GM21526 (cell line): ENCODE results near the gene ATG13.
"Not testable (repeated sequence)": the region's sequence is repeated elsewhere in the genome, so short reads cannot be mapped to it uniquely, and the experiment has no call there.

Experiments
- ATAC-seq: cut with Tn5 transposase; IDR thresholded peaks from one replicate; pipeline ENCODE4 v1.9.1; 2021; ENCODE audit warnings: moderate library complexity; ENCODE audit not compliant: unreplicated experiment, low FRiP score

ATG13 gene

DNA sequence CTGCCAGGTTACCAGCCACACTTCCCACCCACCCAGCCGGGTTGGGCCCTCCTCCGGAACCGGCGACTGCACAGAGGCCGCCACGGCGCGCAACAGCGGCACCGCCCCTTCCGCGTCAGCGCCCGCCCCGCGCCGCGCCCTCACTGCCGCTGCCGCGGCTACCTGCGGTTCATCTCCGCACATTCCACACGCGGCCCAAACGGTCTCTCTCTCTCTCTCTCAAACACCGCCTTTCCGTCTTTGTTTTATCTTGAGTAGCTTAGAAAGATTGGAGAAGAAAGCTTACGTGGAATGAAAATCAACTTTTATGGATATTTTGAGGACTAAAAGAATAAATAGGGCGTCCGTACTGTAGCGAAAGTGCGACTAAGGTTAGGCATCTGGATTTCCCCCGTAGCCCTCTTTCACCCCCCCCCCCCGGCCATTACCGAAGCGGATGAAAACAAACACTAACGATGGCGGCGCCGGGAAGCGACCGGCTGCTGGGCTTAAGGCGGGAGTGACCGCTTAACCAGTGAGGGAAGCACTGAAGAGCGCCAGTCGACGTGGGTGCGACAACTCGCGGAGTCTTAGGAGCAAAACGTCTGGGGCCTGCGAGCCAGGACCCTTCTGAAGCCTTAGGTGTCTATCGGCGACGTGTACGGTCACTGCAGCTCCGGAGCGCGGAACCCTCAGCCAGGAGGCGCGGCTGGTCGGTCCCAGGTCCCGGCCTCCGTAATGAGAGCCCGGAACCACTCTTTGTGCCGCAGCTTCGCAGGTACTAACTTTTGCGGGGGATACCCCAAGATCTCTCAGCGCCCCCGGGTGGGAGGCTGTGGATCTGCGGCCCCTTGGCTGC lies at the start of gene ATG13, which contains the start of gene HARBI1:
Gene ATG13 (plus strand): TSS at position 420 of the 838 bp plus-strand sequence. CDS start 26,739 bp downstream, outside the sequence.
Gene HARBI1 (minus strand): TSS at position 94 of the 838 bp plus-strand sequence. CDS start 990 bp downstream, outside the sequence.
- ATAC-seq, result peak; percentile 90

- no peak for ATAC-seq
Measured at GRCh38 chr11:46570790-46571398, 46.5 kb upstream of the ATG13 start.

DNA sequence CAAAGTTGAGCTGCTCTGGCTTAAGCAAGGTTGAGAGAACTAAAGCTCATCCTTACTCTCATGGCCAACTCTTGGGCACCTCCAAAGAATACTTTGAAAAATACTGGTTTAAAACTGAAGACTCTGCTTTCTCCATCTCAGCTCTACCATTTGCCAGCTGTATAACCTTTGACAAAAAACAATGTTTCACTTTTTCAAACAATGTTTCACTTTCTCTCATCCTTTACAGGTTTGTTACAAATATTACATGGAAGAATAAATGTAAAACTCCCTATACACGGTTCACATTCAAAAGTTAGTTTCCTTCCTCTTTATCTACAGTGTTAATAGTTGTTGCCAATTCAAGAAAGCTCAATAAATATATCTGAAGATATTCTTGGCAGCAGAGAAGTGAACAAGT lies 42.7 kb upstream of the ATG13 start:
- ATAC-seq, result no peak

DNA sequence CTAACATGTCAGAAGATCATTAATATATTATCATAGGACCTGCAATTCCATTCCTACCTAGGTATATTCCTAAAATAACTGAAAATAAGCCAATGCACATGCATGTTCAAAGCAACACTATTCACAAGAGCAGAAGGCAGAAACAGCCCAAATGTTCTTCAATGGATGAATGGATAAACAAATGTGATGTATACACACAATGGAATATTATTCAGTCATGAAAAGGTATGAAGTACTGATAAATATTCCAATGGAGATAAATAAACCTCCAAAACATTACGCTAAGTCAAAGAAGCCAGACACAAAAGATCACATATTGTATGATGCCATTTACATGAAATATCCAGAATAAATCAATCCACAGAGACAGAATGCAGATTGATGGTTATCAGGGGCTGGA lies 40.3 kb upstream of the ATG13 start:
- no peak for ATAC-seq

DNA sequence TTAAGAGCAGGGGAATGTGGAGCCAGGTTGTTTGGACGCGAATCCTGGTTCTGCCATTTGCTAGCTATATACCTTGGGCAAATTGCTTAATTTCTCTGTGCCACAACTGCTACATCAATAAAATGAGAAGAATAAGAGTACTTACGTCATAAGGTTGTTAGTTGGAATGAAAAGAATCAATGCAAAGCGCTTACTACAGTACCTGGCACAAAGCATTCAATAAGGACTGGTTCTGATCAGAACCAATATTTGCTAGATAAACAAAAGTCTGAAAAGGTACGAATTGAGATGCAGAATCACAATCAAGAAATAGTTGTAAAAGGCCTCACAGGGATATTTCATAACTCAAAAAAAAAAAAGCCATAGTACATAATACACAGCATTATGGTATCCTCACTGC lies 34.8 kb upstream of the ATG13 start:
- ATAC-seq, result no peak

GRCh38 chr11:46583513-46583912 lies 33.8 kb upstream of the ATG13 start:
- ATAC-seq, result not testable (repeated sequence)

GRCh38 chr11:46588131-46588530 lies 29.2 kb upstream of the ATG13 start:
- no peak for ATAC-seq

DNA sequence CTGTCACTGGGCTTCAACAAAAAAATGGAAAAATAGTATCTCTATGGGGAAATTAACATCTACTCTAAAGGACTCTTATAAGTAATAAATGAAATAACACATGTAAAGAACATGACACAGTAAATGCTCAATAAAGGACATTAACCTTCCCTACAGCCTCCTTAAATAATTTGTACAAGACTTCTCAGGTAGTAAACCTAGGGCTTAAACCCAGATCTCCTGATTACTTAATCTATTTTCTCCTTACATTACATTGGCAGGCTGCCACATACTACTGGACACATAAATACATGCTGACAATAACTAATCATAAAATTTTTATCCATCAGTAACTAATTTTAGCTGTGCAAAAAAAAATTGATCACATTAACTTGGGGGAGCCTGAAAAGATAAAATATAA lies 28.4 kb upstream of the ATG13 start:
- no peak for ATAC-seq

GRCh38 chr11:46590740-46591605 lies 26.4 kb upstream of the ATG13 start:
- no peak for ATAC-seq

DNA sequence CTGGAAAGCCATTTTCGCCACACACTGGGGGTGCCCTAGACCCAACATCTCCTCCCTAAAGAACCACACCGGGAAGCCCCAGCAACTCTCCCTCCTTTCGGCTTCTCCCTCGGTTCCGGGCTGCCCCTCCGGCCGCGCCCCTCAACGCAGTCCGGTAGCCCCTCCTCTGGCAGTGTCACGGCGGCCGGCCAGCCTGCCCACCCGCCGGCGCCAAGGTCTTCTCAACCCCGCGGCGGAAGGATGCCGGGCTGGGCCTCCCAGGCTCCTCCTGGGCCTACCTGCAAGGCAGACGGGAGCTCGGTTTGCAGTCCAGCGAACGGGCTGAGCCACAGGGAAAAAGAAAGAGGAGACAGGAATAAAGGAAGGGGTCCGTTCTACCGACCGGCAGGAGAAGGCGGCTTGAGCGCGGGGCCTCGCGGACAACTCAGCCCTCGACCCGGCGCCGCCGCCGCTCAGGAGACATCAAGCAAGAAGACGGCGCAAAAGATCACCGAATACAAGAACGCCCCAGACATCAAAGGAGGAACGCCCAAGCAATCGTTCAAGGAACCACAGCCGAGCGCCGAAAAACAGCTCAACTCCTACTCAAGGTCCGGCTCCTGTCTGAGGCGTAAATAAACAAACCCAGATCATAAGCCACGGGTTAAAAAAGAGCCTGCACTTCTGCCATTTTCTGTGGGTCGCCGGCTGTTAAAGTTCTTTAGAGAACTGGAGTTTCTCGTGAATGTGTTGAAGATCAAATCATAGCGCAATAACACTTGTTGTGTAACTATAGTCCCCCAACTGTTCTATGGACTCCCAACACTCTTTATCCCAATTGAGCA lies 23.6 kb upstream of the ATG13 start, which contains the start of gene AMBRA1:
Gene AMBRA1 (minus strand): TSS at position 474 of the 824 bp plus-strand sequence. CDS start 45,643 bp downstream, outside the sequence.
- peak; percentile 80 for ATAC-seq

DNA sequence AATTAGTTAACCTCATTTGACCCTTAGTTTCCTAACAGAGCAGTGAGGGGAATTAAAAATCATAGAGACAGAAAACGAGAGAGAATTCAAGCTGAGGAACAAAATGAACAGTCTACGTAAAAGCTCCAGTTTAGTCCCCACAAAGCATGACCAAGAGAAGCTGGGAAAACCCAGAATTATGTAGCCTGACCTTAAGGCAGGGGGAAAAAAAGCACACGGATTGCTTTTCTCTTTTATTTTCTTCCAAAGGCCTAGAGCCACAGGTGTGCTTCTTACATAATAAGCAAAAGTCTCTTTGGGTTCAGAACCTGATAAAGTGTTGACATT lies 23.0 kb upstream of the ATG13 start:
- ATAC-seq, result no peak

GRCh38 chr11:46594785-46595184 lies 22.6 kb upstream of the ATG13 start:
- no peak for ATAC-seq

DNA sequence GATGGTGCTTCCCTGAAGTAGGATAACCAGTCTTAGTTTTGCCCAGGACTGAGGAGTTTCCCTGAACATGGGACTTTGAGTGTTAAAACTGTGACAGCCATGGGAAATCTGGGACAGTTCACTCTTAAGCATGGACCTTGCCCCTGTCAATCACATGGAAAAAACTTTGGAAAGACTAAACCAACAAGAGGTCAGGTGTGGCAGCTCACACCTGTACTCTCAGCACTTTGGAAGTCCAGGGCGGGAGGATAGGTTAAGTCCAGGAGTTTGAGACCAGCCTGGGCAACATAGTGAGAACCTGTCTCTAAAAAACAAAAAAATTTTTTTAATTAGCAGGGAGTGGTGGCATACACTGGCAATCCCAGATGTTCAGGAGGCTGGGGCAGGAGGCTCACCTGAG lies 20.2 kb upstream of the ATG13 start:
- ATAC-seq, result no peak

- ATAC-seq, result no peak
Measured at GRCh38 chr11:46597609-46598219, 19.6 kb upstream of the ATG13 start.

GRCh38 chr11:46599340-46600193 lies 17.8 kb upstream of the ATG13 start:
- ATAC-seq, result no peak

DNA sequence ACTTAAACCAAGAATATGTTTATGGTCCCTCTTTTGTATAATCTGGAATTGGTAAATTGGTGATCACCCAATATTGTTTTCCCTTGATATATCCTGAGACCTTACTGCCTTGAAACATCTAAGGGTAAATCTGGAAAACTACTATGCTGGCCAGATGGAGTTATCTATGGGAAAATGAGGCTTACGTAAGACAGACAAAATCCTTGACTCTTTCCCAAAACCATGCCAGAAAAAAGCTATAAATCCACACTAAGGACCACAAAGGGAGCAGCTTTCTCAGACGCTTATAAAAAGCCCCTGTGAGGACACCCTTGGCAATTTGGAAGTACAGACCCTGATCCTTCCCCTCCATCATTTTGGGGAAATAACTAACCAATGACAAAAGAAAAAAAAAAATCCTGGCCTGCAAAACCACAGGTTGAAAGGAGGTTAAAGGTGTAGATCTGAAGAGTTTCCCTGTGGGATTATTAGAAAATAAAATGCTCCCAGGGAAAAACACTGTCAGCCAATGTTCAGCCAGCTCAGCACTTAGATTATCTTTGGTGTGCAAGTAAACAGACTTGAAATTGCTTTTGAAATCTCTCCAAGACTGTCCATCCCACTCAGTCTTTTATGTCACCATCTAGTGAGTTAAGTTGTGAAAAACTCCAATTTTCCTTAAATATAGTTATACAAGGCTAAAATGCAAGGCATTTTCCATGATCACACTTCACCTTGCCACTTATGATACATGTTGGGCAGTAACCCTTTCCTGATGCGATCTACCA lies 17.0 kb upstream of the ATG13 start:
- no peak for ATAC-seq

- no peak for ATAC-seq
Measured at GRCh38 chr11:46601129-46601528, 16.2 kb upstream of the ATG13 start.

GRCh38 chr11:46603704-46604308 lies 13.5 kb upstream of the ATG13 start:
- no peak for ATAC-seq
